HepG2 (cell line): ENCODE measurements around the gene SLC38A2. TPM values are rescaled to one million over a fixed set of nuclear protein-coding genes. Genes with fewer than 3 reads are reported as not detected.

Source experiments
- AHDC1 ChIP-seq: sonication (generic); formaldehyde crosslinking; IDR thresholded peaks from 2 replicates; pipeline ENCODE4 v1.5.1; 2020; ENCODE audit warnings: mild to moderate bottlenecking, missing genetic modification reagents, borderline replicate concordance
- ARNTL ChIP-seq: sonication (generic); formaldehyde crosslinking; IDR thresholded peaks from 2 replicates; pipeline ENCODE4 v1.4.0; 2020; ENCODE audit warnings: mild to moderate bottlenecking, missing genetic modification reagents
- BCL3 ChIP-seq: sonication (generic); formaldehyde crosslinking; IDR thresholded peaks from 2 replicates; pipeline ENCODE4 v1.5.1; 2020; ENCODE audit warnings: mild to moderate bottlenecking, missing genetic modification reagents, moderate library complexity
- CC2D1A ChIP-seq: sonication (generic); formaldehyde crosslinking; IDR thresholded peaks from 2 replicates; pipeline ENCODE4 v1.8.1; 2023; ENCODE audit warnings: mild to moderate bottlenecking, missing genetic modification reagents
- CCDC6 ChIP-seq: sonication (generic); formaldehyde crosslinking; IDR thresholded peaks from 2 replicates; pipeline ENCODE4 v1.8.1; 2022; ENCODE audit warnings: mild to moderate bottlenecking, missing genetic modification reagents, moderate library complexity
- DDIT3 ChIP-seq: sonication (generic); formaldehyde crosslinking; IDR thresholded peaks from 2 replicates; pipeline ENCODE4 v1.4.0; 2020; ENCODE audit warnings: mild to moderate bottlenecking, missing genetic modification reagents
- EED ChIP-seq: sonication (generic); formaldehyde crosslinking; IDR thresholded peaks from 2 replicates; pipeline ENCODE4 v1.5.0; 2020; ENCODE audit warnings: mild to moderate bottlenecking, missing genetic modification reagents
- IRF2 ChIP-seq: IDR thresholded peaks from 2 replicates; pipeline ENCODE4 v1.6.1; 2018; ENCODE audit warnings: missing genetic modification reagents, missing compliant biosample characterization
- NKX3-1 ChIP-seq: sonication (generic); formaldehyde crosslinking; IDR thresholded peaks from 2 replicates; pipeline ENCODE4 v1.5.0; 2020; ENCODE audit warnings: missing genetic modification reagents
- NR2F1 ChIP-seq, 2 experiments: fragments of 450-650 bp in 1 of 2; formaldehyde crosslinking in 1 of 2; IDR thresholded peaks; 2 replicates each; pipeline versions ENCODE4 v1.5.0 to v1.6.1; 2016 to 2020; ENCODE audit warnings: mild to moderate bottlenecking in 1 of 2, missing compliant biosample characterization in 1 of 2, missing genetic modification reagents in 1 of 2, moderate library complexity in 1 of 2
- ONECUT2 ChIP-seq: sonication (generic); formaldehyde crosslinking; IDR thresholded peaks from 2 replicates; pipeline ENCODE4 v1.4.0; 2020; ENCODE audit warnings: missing genetic modification reagents
- PAF1 ChIP-seq: IDR thresholded peaks from 2 replicates; pipeline ENCODE4 v1.6.1; 2016; ENCODE audit warnings: missing genetic modification reagents, missing compliant biosample characterization
- PHF8 ChIP-seq: sonication (generic); formaldehyde crosslinking; IDR thresholded peaks from 2 replicates; pipeline ENCODE4 v1.5.0; 2020; ENCODE audit warnings: missing genetic modification reagents
- RBM39 ChIP-seq: fragments of 200-400 bp; formaldehyde crosslinking; IDR thresholded peaks from one replicate; pipeline ENCODE4 v1.6.1; 2018; ENCODE audit warnings: antibody characterized with exemption, mild to moderate bottlenecking, low read depth, low read length; ENCODE audit not compliant: poor library complexity, severe bottlenecking
- SMAD1 ChIP-seq: sonication (generic); formaldehyde crosslinking; IDR thresholded peaks from 2 replicates; pipeline ENCODE4 v1.4.0; 2020; ENCODE audit warnings: missing genetic modification reagents, low read depth, mild to moderate bottlenecking, borderline replicate concordance
- U2AF2 ChIP-seq: fragments of 200-400 bp; formaldehyde crosslinking; IDR thresholded peaks from 2 replicates; pipeline ENCODE4 v1.6.1; 2017; ENCODE audit warnings: low read depth, mild to moderate bottlenecking, low read length
- ZBTB39 ChIP-seq: sonication (generic); formaldehyde crosslinking; IDR thresholded peaks from 2 replicates; pipeline ENCODE4 v1.5.0; 2020; ENCODE audit warnings: missing genetic modification reagents
- ZKSCAN8 ChIP-seq: IDR thresholded peaks from 2 replicates; pipeline ENCODE4 v1.6.1; 2016; ENCODE audit warnings: borderline replicate concordance, missing genetic modification reagents, missing compliant biosample characterization
- ZNF510 ChIP-seq: sonication (generic); formaldehyde crosslinking; IDR thresholded peaks from 2 replicates; pipeline ENCODE4 v1.4.0; 2020; ENCODE audit warnings: low read depth, mild to moderate bottlenecking, missing genetic modification reagents
- polyA plus RNA-seq, 8 experiments: library from polyadenylated mRNA; depleted of rRNA in 3 of 8; stranded (reverse) in 7 of 8; unstranded in 1 of 8; fragments of >200 nt; fragmentation: Illumina TruSeq in 4 of 8; extraction: Trizol in 4 of 8; gene quantifications; 2 replicates each; pipeline versions ENCODE4 v1.2.1 to v1.2.3, GENCODE V29; 2011 to 2016; ENCODE audit warnings: low read depth in 4 of 8, missing spikeins in 1 of 8, mixed read lengths in 1 of 8; ENCODE audit not compliant: insufficient read depth in 1 of 8
- total RNA-seq, 5 experiments: library from RNA; depleted of rRNA; stranded (reverse); fragments of >200 nt; fragmentation: Illumina TruSeq; extraction: Trizol; gene quantifications; 2 replicates each; pipeline ENCODE4 v1.2.3, GENCODE V29; 2016; ENCODE audit warnings: low read depth in 1 of 5

The SLC38A2 gene
- total and polyA plus RNA-seq, 2 of the 13 experiments (the other 11 are each of a cell fraction or from before 2014, with no cell fraction given), result 368 to 880 TPM

GRCh38 chr12:46382964-46383653 is 10.5 kb upstream of the SLC38A2 start (continued):
- TF ChIP-seq PAF1 (CRISPR knock-in tag), result no peak
- 0 out of 2 replicates have a peak, but pooled peaks have one; percentile 54 for TF ChIP-seq SMAD1 (CRISPR knock-in tag)
- no peak for TF ChIP-seq ZNF510 (CRISPR knock-in tag)
- TF ChIP-seq ONECUT2 (CRISPR knock-in tag), result no peak
- TF ChIP-seq NKX3-1 (CRISPR knock-in tag), result no peak
- peak; percentile 61; the same call in 1 of the 2 replicates for TF ChIP-seq BCL3 (CRISPR knock-in tag)
- TF ChIP-seq CC2D1A (CRISPR knock-in tag), result no peak
- no peak; the same call in 1 of the 2 replicates for TF ChIP-seq AHDC1 (CRISPR knock-in tag)
- TF ChIP-seq ARNTL (CRISPR knock-in tag), result peak; percentile 90
- peak; percentile 59; the same call in 1 of the 2 replicates for TF ChIP-seq IRF2
- TF ChIP-seq PHF8 (CRISPR knock-in tag), result peak; percentile 34; the same call in 1 of the 2 replicates
- no peak for TF ChIP-seq EED (CRISPR knock-in tag)
- TF ChIP-seq DDIT3 (CRISPR knock-in tag), result no peak
- no peak; the same call in 1 of the 2 replicates for TF ChIP-seq ZKSCAN8 (CRISPR knock-in tag)
- 0 out of 2 replicates have a peak, but pooled peaks have one; percentile 9 for TF ChIP-seq ZBTB39
- no peak for TF ChIP-seq NR2F1 (CRISPR knock-in tag; IDR thresholded peaks at IDR 0.05)
- TF ChIP-seq RBM39, result peak; percentile 33
- peak; percentile 44 for TF ChIP-seq CCDC6
- 0 out of 2 replicates have a peak, but pooled peaks have one; percentile 10 for TF ChIP-seq U2AF2
